Panc1 (cell line): Measurements from ENCODE around the gene SMAD5. TPM values are rescaled to one million over a fixed set of nuclear protein-coding genes. Genes with fewer than 3 reads are reported as not detected.

Experiments used
- ATAC-seq: fragments of 200-7000 bp; cut with Tn5 transposase; 2 replicates; pipeline ENCODE4 v1.9.1; 2020; ENCODE audit warnings: mild to moderate bottlenecking, moderate library complexity
- BruUV-seq: library from RNA; stranded (reverse); fragments of 400-500 nt; replicated peaks from 2 replicates; lab custom pipeline; 2021; lab: Mats Ljungman, UMichigan
- CTCF ChIA-PET: fragments of 300-600 bp; sonication (Branson Sonifier 250); formaldehyde crosslinking; loops from one replicate; lab custom pipeline; 2022; ENCODE audit warnings: antibody characterized with exemption; lab: Charles Lee
- POLR2A ChIA-PET: fragments of 300-600 bp; sonication (Branson Sonifier 250); formaldehyde crosslinking; loops from one replicate; lab custom pipeline; 2022; ENCODE audit warnings: antibody characterized with exemption; lab: Charles Lee
- DNase-seq: peaks from one replicate; pipeline ENCODE4 v3.0.0-alpha.2; 2010; ENCODE audit warnings: low read depth, low spot score
- H3K27ac ChIP-seq: 2 replicates; pipeline ENCODE4 v1.5.1; 2011; ENCODE audit warnings: mild to moderate bottlenecking, low read length, inconsistent platforms
- H3K27me3 ChIP-seq: fragments of 200-500 bp; sonication (Bioruptor generic); 2 replicates; pipeline ENCODE4 v1.6.0; 2014; ENCODE audit warnings: low read length, inconsistent platforms; ENCODE audit not compliant: control insufficient read depth, insufficient read depth
- H3K36me3 ChIP-seq: fragments of 200-500 bp; sonication (Bioruptor generic); 2 replicates; pipeline ENCODE4 v1.5.1; 2014; ENCODE audit warnings: inconsistent platforms, mild to moderate bottlenecking, low read length, moderate library complexity; ENCODE audit not compliant: control insufficient read depth, insufficient read depth
- H3K4me1 ChIP-seq: 2 replicates; pipeline ENCODE4 v1.5.1; 2011; ENCODE audit warnings: inconsistent platforms, mild to moderate bottlenecking, low read length, moderate library complexity; ENCODE audit not compliant: control insufficient read depth, insufficient read depth
- H3K4me3 ChIP-seq, 2 experiments: 2 replicates each; pipeline ENCODE4 v1.5.1; 2011 to 2012; ENCODE audit warnings: low read depth in 2 of 2, low read length in 2 of 2, mild to moderate bottlenecking in 2 of 2, inconsistent platforms in 1 of 2, moderate library complexity in 1 of 2
- H3K9me3 ChIP-seq: fragments of 200-500 bp; sonication (Bioruptor generic); 2 replicates; pipeline ENCODE4 v1.5.1; 2014; ENCODE audit warnings: low read depth, mild to moderate bottlenecking, inconsistent platforms, low read length, moderate library complexity; ENCODE audit not compliant: control insufficient read depth, insufficient read depth
- CTCF ChIP-seq: fragments of 450-650 bp; IDR thresholded peaks from 2 replicates; pipeline ENCODE4 v1.5.1; 2017; ENCODE audit warnings: mild to moderate bottlenecking
- POLR2AphosphoS5 ChIP-seq: IDR thresholded peaks from 2 replicates; pipeline ENCODE4 v1.6.1; 2012; ENCODE audit warnings: mild to moderate bottlenecking, low read depth, low read length, moderate library complexity
- REST ChIP-seq, 2 experiments: IDR thresholded peaks; 2 replicates each; pipeline ENCODE4 v1.6.1; 2011 to 2012; ENCODE audit warnings: low read depth in 2 of 2, control low read depth in 1 of 2, low read length in 1 of 2, mild to moderate bottlenecking in 1 of 2, moderate library complexity in 1 of 2; ENCODE audit not compliant: insufficient read depth in 1 of 2
- SIN3A ChIP-seq: IDR thresholded peaks from 2 replicates; pipeline ENCODE4 v1.6.1; 2012; ENCODE audit warnings: low read depth, mild to moderate bottlenecking, low read length, moderate library complexity, borderline replicate concordance; ENCODE audit not compliant: insufficient read depth
- TCF7L2 ChIP-seq: IDR thresholded peaks from 2 replicates; pipeline ENCODE4 v1.6.1; 2011; ENCODE audit warnings: mild to moderate bottlenecking, low read depth, low read length, inconsistent platforms
- in situ Hi-C: cut with HindIII; loops from 2 replicates; pipeline ENCODE4 v1.10.0; 2016; ENCODE audit warnings: low sequenced_read_pairs, low pct_unique_long_range_greater_than_20kb
- intact Hi-C: fragments of 100-400 bp; cut with micrococcal nuclease; formaldehyde crosslinking; loops from one replicate; pipeline ENCODE4 v1.10.0; 2022; ENCODE audit not compliant: unreplicated experiment
- total RNA-seq: library from RNA; stranded (reverse); gene quantifications from one replicate; pipeline ENCODE4 v1.2.1, GENCODE V29; 2021; ENCODE audit not compliant: unreplicated experiment

The SMAD5 gene
- total RNA-seq, 1 experiment from 2014 or later, result 61.5 TPM

- ATAC-seq (no peak), DNase-seq (no peak)
- BruUV-seq, result no TSS peak
- intact Hi-C loops, result no loop called here
- H3K4me1 ChIP-seq, result no peaks in the 10 kb centered on the region; the same call in 1 of the 2 replicates
- TF ChIP-seq TCF7L2 (no peak), POLR2AphosphoS5 (no peak), CTCF (no peak), SIN3A (no peak), REST (IDR thresholded peaks at IDR 0.05; ENCODE audit: insufficient read depth in 1 of 2, low read depth in 2 of 2, low read length in 1 of 2) (no peak)
- in situ Hi-C loops, result no loop called here
- H3K4me3 ChIP-seq, result no peak overlapping the region
- ChIA-PET POLR2A (no interaction called here), CTCF (no interaction called here)
- no peaks in the 10 kb centered on the region for H3K27me3 ChIP-seq
- H3K9me3 ChIP-seq, result peaks cover 6% of the 10 kb centered on the region; the same call in 1 of the 2 replicates
- H3K27ac ChIP-seq, result no peak overlapping the region
- H3K36me3 ChIP-seq, result no peaks in the 10 kb centered on the region
Observed at GRCh38 chr5:136210259-136210658, 77.6 kb downstream of the SMAD5 start.

GRCh38 chr5:136211282-136212040 lies 78.8 kb downstream of the SMAD5 start:
- CTCF ChIA-PET, result interaction anchor here (0.7 kb wide), 1 partner anchor 20 kb away, joined by 4 read pairs; no protein-coding TSS in a partner anchor
- H3K36me3 ChIP-seq, result no peaks in the 10 kb centered on the region
- H3K9me3 ChIP-seq, result no peaks in the 10 kb centered on the region
- no TSS peak for BruUV-seq
- no peaks in the 10 kb centered on the region for H3K27me3 ChIP-seq
- POLR2A ChIA-PET, result no interaction called here
- TF ChIP-seq SIN3A (no peak), CTCF (no peak), REST (IDR thresholded peaks at IDR 0.05; ENCODE audit: insufficient read depth in 1 of 2, low read depth in 2 of 2, low read length in 1 of 2) (no peak), POLR2AphosphoS5 (no peak), TCF7L2 (no peak)
- H3K4me1 ChIP-seq, result no peaks in the 10 kb centered on the region; the same call in 1 of the 2 replicates
- ATAC-seq (peak; percentile 28; the same call in 1 of the 2 replicates), DNase-seq (no peak)
- in situ Hi-C loops, result no loop called here
- intact Hi-C loops, result loop anchor here (2.0 kb wide), 1 partner anchor 325 kb away; no protein-coding TSS in a partner anchor
- no peak overlapping the region for H3K27ac ChIP-seq
- no peak overlapping the region for H3K4me3 ChIP-seq
